Embryonic facial prominence (tissue), 1 donor: ENCODE measurements around the gene SMLR1.

Experiments used
- DNase-seq: peaks from one replicate; pipeline ENCODE4 v3.0.0-alpha.2; 2016; ENCODE audit errors: extremely low spot score

Gene SMLR1

GRCh38 chr6:130851026-130851425 is 23.8 kb downstream of the SMLR1 start:
- no peak for DNase-seq

DNA sequence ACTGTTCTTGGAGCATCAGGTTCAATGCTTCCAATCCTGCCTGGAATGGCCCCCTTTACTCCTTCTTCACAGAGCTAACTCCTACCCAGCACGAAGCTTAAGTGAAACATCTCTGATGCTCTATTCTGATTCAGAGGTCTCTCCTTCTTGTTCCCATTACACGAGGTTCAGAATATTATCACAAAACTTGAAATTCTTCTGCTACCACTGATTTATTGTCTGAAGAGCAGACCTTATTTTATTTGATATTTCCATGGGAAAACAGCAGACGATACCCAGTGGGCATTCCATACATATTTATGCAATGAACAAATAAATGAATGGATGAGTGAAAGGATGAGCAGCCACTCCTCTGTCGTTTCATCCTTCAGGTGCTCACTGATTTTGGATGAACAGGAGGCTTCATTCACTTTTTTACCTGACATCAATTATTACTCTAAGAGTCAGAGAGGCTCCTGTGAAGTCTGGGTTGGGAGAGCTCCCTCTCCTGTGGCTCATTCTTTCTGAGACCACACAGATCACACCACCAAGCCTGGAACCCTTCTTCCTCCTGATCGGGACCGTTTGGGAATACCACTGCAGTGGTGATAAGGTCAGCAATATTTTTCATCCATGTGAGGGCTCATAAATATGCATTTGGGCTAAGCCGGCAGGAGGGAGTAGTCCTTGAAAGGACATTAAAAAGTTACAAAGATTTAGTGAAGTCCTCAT is 25.8 kb downstream of the SMLR1 start:
- DNase-seq: no peak

- DNase-seq: no peak
Observed at GRCh38 chr6:130853555-130854183, 26.5 kb downstream of the SMLR1 start.

DNA sequence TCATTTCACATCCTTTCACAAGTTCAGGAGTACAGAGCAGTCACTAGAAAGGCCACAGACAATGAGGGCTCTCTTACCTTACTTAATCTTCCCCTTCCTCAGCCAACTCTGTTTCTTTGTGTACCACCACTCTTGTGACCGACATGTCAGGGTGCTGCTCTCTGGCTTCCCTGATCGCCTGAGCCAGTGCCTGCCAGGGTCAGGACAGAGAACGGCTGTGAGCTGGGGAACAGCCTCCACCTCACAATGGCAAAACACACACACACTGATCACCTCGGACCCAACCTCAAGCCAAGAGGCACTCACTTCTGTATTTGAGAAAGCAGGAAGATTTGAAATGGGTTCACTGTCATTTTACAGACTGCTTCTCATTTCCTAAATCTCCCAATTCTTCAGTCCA is 30.8 kb downstream of the SMLR1 start:
- no peak for DNase-seq

DNA sequence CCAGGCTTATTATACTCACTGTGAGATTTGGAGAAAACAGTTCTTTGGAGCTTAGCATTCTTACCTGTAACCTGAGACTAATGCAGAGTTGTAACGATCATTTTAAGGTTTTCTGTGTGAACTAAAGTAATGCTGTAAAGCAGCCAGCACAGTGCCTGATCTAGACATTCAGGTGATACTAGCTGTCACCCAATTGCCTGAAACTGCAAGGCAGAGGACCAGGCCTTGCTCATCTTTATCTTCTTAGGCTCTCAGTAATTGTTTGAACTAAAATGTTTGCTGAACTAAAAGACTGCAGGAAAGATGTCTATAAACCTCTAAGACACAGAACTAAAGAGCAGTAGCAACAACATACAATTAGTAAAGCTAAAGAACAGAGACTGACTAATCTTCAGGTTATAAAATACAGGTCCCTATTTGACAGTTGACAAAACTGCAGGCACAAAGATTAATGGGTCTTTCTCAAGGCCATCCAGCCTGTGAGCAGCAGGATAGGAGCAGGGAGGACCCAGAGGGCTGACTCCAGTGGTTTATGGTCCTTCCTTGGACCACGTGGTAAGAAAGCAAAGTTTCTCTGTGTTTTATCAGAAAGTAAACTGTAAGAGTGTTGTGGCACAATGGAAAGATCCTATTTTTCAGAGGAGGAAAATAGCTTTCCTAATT is 31.4 kb downstream of the SMLR1 start:
- no peak for DNase-seq

DNA sequence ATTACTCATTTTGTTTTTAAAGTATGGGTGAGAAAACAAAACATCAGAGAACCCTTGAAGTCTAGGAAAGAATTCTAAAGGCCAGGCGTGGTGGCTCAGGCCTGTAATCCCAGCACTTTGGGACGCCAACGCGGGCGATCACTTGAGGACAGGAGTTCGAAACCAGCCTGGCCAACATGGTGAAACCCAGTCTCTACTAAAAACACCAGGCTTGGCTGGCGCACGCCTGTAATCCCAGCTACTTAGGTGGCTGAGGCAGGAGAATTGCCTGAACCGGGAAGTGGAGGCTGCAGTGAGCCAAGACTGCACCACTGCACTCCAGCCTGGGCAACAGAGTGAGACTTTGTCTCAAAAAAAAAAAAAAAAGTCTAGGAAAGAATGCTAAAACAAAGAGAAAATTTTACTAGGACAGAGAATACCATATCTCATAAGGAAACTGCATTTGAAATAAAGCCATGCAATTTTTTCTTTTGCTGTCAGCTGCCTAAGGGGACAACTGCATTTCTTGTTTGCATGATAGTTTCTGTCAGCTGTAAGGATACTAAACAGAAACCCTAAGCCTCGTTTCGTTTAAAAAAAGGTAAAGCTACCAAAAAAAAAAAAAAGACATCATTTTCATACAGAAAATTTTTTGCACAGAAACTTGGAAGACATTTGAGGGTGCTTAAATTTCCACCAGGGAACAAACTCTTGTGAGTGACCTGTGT is 32.1 kb downstream of the SMLR1 start:
- no peak for DNase-seq

DNA sequence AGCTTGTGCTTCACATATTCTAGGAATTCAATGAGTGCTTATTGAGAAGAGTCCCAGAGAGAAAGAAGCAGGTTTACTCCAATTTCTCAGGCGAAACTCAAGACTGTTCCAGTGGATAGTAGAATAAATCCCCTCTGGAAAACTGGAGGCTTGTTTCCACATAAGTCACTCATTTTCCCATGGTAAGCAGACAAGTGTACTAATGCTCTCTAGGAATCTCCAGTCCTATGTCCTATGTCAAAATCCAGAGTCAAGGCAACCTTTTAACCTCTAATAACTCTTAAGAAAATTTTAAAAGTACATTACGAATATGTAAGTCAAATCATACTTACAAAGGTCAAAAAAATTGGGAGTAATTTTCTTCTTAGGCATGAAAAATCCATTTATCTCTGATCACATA is 35.2 kb downstream of the SMLR1 start:
- no peak for DNase-seq

DNA sequence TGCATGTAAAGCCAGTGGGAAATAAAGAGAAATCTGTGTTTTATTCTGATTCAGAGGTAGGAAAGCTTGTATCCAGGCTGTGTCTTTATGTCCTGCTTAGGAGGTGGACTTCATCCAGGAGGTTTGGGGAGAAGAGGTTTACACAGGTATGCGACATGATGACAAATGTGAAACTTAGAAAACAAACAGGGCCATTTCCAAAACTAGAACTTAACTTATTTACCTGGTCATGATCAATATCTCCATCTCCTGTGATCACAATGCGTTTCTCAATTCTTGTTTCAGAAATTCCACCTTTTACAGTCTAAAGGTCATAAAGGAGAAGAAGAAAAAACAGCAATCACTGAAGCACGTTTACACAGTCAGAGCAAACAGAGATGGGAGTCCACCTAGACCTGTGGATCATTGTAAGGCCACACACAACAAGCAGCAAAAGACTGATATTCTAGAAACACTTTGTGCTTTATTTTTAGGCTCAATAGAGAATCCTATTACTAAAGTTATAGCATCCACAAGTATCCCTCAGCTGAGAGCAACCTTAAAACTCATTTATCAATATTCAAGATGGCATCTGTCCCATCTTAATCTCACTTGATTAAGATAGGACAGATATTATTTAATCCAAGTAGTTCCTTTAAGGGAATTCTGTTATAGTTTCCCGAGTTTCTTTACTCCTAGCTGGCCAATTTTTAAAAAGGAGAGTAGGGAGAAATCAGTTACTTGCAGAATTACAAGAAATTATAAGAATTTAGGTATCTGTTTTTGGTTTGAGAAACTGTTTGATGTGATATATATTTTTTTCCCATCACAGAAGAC is 36.4 kb downstream of the SMLR1 start:
- DNase-seq: no peak

DNA sequence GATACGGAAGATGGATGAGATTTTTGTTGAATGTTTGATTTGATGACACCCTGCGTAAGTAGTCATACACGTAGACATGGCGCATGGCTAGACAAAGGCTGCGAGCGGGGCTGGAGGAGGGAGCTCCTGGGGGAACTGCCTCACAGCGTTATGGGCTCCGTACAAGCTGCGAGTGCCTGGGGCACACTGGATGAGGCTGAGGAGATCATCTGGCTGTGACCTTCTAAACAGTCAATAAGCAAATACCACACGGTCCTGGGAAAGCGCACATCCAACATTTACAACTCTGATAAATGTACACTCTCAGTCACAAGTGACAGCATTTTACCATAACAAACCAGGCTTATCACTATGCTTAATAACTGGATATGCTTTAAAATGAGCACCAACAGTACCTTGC is 37.1 kb downstream of the SMLR1 start:
- no peak for DNase-seq

GRCh38 chr6:130865793-130866192 is 38.6 kb downstream of the SMLR1 start:
- no peak for DNase-seq

DNA sequence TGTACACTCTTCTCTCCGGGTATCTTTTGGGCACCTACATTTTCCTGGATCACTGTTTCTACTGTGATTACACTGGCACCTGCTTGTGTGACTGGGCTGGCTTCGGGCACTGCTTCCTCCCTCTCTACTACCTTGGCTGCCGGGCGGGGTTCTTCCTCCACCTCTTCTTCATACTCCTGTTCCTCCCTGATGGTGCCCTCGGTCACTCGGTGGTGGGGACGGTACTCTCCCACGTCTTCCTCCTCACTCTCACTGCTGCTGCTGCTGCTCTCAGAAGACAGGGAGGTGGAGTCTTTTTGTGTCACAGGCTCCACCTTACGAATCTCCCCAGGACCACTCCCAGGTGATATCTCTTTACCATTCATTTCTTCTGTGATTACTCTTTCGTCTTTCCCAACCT is 42.5 kb downstream of the SMLR1 start:
- no peak for DNase-seq

GRCh38 chr6:130870179-130870880 is 43.1 kb downstream of the SMLR1 start:
- no peak for DNase-seq

DNA sequence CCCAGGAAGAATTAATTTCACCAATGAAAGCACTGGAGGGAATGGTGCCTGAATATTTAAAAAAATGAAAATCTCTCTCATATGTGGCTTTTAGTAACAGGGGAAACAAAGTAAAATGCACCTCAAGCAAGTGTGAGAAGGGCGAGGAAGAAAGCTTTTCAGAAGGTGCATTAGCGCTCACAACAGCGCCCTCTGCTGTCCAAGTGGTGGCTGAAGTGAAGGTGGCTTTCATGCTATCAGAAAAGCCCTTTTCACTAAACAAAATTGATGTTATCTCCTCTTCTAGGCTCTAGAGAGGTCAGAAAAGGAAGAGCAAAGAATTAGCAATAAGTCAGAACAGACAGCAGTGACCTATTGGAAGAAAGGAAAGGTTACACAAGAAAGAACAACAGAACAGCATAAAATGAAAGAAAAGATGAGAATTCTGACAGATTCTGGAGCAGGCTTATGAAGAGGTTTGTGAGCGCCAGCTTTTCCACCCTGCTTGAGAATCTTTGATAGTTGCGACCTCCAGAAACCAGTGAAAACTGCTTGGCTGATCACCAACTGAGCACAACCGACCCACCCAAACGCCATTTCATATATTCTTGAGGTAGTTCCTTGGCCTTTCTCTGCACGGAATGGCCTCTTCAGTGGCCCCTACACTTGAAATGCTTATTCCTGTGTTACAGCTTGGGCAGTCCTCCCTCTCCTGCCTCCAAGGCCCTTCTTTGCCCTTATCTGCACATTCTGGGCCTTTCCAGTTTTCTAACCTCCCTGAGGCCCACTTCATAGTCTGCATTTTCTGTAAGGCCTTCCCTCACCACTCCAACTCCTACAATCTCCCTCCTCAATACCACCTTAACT is 45.3 kb downstream of the SMLR1 start:
- DNase-seq: peak; percentile 19

DNA sequence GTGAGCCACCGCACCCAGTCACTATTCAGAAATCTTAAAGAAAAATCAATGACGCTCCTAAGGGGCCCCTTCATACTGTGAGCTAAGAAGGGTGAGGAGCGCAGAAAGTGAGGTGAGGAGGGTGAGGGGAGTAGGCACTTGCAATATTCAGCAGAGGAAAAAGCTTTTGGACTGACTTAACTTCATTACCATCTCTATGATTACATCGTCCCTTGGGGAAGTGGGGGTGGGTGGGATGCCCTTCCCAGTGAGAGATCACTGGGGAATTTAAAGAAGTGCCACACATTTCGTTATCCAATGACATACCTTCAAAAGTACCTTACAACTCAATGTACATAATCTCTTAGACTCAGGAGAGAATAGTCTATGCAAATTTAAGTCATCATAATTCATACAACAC is 46.5 kb downstream of the SMLR1 start:
- no peak for DNase-seq

- DNase-seq: no peak
Observed at GRCh38 chr6:130879826-130880225, 52.6 kb downstream of the SMLR1 start.

DNA sequence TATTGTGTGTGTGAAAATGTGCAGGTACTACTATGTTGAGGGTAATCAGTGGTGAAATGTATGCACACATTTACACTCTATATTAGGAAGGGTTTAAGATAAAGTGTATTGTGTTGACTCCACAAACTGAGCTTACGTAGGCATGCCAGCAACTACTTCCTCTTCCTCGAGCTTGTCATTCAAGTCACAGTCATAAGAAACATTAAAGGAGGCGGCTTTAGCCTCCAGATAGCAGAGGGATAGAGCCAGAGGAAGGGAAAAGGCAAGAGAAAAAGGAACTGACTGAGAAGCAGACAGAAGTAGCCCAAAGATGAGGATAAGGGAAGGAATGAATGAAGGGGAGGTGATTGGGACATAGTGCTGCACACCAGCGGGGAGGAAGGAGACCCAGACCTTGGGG is 55.2 kb downstream of the SMLR1 start:
- DNase-seq: no peak

DNA sequence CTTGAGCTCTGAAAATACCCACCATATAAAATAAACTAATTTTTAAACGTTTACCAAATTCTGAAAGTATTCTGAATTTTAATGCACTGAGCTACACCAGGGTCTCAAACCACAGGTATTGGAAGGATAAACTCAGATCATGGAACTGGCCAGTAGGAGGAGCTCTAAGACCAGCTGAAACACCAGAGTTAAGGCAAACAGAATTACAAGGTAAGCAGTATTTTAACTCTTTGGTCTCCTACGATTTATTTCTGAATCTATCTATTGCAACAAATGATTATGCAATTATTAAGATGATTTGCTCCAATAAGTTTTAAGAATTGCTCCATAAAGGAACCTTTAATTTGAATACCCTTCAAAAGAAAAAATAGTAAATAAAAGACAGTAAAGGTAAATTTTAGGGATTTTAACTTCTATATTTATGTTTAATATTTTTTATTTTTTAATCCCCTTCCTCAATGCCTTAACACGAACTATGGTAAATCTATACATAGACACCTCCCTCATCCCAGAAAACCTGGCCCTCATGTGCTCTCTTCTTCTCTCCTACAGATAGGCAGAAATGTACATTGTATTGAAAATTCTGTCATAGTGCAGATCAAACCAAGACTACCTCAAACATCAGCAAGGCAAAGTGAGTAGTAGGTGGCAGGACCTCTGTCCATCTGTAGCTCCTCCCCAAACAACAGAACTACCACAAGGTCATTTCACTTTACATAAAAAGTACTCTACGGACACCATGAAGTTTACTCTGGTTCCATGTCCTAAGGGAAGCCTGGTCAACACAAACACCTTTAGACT is 58.4 kb downstream of the SMLR1 start:
- peak; percentile 80 for DNase-seq
